SH-SY5Y (cell line): ENCODE measurements around the gene USH2A.

ENCODE experiments used
- GATA2 ChIP-seq: IDR thresholded peaks from 2 replicates; pipeline ENCODE4 v1.6.1; 2011; ENCODE audit warnings: mild to moderate bottlenecking, low read depth, low read length
- GATA3 ChIP-seq: IDR thresholded peaks from 2 replicates; pipeline ENCODE4 v1.6.1; 2011; ENCODE audit warnings: low read depth, mild to moderate bottlenecking, low read length, moderate library complexity

DNA sequence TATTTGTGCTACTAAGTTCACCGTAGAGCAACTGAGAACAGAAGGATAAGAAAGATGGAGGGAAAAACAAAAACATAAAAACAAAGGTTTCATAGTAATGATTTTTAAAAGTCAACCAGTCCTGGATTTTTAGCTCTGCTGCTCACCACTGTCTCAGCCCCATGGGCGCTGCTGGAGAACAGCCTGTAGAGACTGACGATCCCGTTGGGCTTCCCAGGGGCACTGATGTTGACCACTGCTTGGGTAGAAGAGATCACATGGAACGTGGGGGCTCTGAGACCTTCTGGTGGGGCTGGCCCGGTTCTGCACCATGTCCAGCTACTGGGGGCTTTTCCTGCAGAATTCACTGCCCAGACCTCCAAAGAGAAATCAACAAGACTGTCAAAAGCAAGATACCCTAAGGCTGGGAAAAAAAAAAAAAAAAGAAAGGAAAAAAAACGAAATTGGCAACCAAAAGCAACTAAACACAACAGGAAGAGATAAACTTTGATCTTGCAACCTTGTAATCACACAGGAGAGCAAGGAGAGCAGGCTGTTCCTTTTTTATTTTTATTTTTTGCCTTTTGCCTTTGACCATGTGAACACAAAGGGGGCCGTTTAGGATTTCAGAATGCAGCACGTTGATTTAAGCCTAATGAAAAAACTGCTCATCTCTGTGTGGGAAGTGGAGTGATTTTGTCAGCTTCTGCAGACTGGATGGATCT lies 772.6 kb downstream of the USH2A start:
- TF ChIP-seq GATA2 (no peak), GATA3 (no peak)
